ENCODE measurements around the gene SLC38A6.

The SLC38A6 gene

DNA sequence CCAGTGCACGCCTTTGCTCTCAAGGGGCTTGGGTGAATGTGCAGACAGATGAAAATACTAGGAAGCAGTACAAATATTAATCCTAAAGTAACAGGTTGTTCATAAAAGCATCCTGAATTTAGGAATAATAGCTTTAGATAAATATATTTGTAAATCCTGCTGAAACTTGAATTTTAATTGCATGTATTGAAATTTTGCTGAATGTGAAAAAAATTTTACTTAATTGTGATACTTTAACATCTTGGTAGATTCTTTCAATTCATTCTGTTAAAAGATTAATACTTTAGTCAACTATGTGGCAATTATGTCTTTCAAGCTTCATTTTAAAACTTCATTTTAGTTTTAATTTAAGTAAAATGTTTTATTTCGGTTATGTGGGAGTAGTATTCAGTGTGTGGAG lies 5.5 kb downstream of the SLC38A6 start:
- Mint-ChIP-seq H3K27ac (ENCODE audit: low read depth) (no peak overlapping the region), H3K27me3 (no peaks in the 10 kb centered on the region), H3K9me3 (no peaks in the 10 kb centered on the region), H3K36me3 (ENCODE audit: insufficient read depth) (peaks cover 7% of the 10 kb centered on the region), H3K4me3 (no peak overlapping the region), H3K4me1 (no peaks in the 10 kb centered on the region)
- no peak for ATAC-seq (replicated peaks; ENCODE audit: extremely low read depth, poor library complexity, severe bottlenecking)
- DNase-seq (ENCODE audit: low spot score in 2 of 2) = no peak

DNA sequence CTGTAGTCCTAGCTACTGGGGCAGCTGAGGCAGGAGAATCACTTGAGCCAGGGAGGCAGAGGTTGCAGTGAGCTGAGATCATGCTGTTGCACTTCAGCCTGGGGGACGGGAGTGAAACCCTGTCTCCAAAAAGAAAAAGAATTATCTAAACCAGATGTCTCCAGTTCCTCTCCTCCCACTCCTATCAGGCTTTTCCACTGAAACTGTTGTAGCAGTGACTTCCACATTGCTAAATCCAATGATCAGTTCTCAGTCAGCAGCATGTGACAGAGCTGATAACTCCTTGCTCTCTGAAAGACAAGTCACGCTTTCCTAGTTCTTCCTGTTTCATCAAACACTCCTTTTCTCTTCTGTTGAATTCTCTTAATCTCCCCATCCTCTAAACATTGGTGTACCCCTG lies 8.6 kb downstream of the SLC38A6 start:
- Mint-ChIP-seq H3K9me3 (no peaks in the 10 kb centered on the region), H3K27me3 (no peaks in the 10 kb centered on the region), H3K4me1 (no peaks in the 10 kb centered on the region), H3K27ac (ENCODE audit: low read depth) (no peak overlapping the region), H3K36me3 (ENCODE audit: insufficient read depth) (peaks cover 8% of the 10 kb centered on the region), H3K4me3 (no peak overlapping the region)
- ATAC-seq (replicated peaks; ENCODE audit: extremely low read depth, poor library complexity, severe bottlenecking) (no peak), DNase-seq (ENCODE audit: low spot score in 2 of 2) (no peak)

DNA sequence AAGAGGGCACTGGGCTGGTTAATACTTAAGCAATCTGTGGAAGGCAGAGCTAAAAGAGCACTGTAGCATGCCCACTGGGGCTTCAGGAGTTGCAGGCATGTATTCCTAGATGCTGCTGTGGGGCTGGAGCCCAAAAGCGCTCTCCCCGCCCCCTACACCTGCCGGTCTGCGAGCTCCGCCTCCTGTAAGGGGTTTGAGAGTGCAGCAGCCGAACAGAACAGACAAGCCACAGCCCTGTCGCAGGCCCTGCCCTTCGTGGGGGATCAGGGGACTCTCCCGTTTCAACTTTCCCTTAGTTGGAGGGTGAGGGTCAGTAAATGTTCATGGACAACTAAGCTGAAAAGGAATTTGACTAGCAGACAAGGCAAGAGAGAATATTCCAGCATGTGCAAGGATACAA lies 17.6 kb downstream of the SLC38A6 start:
- no peak for ATAC-seq (replicated peaks; ENCODE audit: extremely low read depth, poor library complexity, severe bottlenecking)
- no peak for DNase-seq (ENCODE audit: low spot score in 2 of 2)
- H3K27ac Mint-ChIP-seq (ENCODE audit: low read depth) = no peak overlapping the region
- no peak overlapping the region for H3K4me3 Mint-ChIP-seq
- H3K27me3 Mint-ChIP-seq = no peaks in the 10 kb centered on the region
- H3K9me3 Mint-ChIP-seq = no peaks in the 10 kb centered on the region
- H3K36me3 Mint-ChIP-seq (ENCODE audit: insufficient read depth) = peaks cover 2% of the 10 kb centered on the region
- no peaks in the 10 kb centered on the region for H3K4me1 Mint-ChIP-seq

DNA sequence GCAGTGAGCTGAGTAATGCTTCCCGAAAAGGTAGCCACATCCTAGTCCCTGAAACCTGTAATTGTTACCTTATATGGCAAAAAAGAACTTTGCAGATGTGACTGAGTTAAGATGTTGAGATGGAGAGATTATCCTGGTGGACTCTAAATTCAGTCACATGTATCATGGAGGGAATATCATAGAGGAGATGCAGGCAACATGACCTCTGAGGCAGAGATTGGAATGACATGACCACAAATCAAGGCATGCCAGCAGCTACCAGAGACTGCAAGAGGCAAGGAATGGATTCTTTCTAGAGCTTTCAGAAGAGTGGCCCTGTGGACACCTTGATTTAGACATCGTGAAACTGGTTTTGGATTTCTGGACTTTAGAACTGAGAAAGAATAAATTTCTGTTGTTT lies 18.5 kb downstream of the SLC38A6 start:
- no peaks in the 10 kb centered on the region for H3K9me3 Mint-ChIP-seq
- H3K4me3 Mint-ChIP-seq = no peak overlapping the region
- H3K27me3 Mint-ChIP-seq = no peaks in the 10 kb centered on the region
- peaks cover 2% of the 10 kb centered on the region for H3K36me3 Mint-ChIP-seq (ENCODE audit: insufficient read depth)
- H3K27ac Mint-ChIP-seq (ENCODE audit: low read depth) = no peak overlapping the region
- no peaks in the 10 kb centered on the region for H3K4me1 Mint-ChIP-seq
- ATAC-seq (replicated peaks; ENCODE audit: extremely low read depth, poor library complexity, severe bottlenecking) (no peak), DNase-seq (ENCODE audit: low spot score in 2 of 2) (no peak)

DNA sequence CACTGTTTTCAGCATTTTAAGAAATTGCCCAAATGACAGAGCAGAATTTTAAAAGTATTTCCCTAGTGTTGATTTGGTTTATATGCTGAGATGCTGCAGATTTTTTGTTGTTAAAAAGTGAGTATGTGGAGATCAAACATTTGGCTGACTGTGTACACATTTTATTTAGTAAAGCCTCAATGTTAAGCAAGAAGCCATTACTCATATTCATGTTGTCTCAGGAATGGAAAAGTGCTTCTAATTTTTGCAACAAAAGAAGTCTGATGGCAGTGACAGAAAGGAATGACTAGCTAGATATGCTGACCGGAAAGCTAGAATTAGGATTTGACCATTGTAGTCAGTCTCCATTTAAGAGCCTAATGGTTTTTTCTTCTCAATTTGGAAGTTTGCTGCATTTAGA lies 22.5 kb downstream of the SLC38A6 start:
- DNase-seq (ENCODE audit: low spot score in 2 of 2) (no peak), ATAC-seq (replicated peaks; ENCODE audit: extremely low read depth, poor library complexity, severe bottlenecking) (no peak)

DNA sequence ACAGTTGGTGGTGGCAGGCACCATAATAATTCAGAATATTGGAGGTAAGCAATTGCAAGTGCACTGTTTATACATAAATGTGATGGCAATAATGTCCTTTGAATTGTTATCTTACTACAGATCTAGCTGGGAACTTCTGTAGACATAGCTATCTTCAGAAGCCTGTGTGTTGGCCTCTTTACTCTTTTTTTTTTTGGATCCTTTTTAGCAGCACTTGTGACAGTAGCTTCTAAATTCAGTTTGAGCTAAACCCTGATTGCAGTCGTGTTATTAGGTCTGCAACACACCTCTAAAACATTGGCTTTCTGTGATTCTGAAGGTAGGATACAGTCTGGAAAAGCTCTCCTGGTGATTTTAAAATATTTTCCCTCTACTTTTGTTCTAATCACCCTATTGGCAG lies 38.5 kb downstream of the SLC38A6 start:
- ATAC-seq (replicated peaks; ENCODE audit: extremely low read depth, poor library complexity, severe bottlenecking) = no peak
- Mint-ChIP-seq H3K36me3 (ENCODE audit: insufficient read depth) (no peaks in the 10 kb centered on the region), H3K9me3 (no peaks in the 10 kb centered on the region), H3K4me1 (no peaks in the 10 kb centered on the region), H3K27me3 (no peaks in the 10 kb centered on the region), H3K4me3 (no peak overlapping the region), H3K27ac (ENCODE audit: low read depth) (no peak overlapping the region)
- no peak for DNase-seq (ENCODE audit: low spot score in 2 of 2)

More for the DNA sequence above, 22.5 kb downstream of the SLC38A6 start:
- Mint-ChIP-seq H3K36me3 (ENCODE audit: insufficient read depth) (peaks cover 2% of the 10 kb centered on the region), H3K4me3 (no peak overlapping the region), H3K27ac (ENCODE audit: low read depth) (no peak overlapping the region), H3K9me3 (no peaks in the 10 kb centered on the region), H3K27me3 (no peaks in the 10 kb centered on the region), H3K4me1 (no peaks in the 10 kb centered on the region)

DNA sequence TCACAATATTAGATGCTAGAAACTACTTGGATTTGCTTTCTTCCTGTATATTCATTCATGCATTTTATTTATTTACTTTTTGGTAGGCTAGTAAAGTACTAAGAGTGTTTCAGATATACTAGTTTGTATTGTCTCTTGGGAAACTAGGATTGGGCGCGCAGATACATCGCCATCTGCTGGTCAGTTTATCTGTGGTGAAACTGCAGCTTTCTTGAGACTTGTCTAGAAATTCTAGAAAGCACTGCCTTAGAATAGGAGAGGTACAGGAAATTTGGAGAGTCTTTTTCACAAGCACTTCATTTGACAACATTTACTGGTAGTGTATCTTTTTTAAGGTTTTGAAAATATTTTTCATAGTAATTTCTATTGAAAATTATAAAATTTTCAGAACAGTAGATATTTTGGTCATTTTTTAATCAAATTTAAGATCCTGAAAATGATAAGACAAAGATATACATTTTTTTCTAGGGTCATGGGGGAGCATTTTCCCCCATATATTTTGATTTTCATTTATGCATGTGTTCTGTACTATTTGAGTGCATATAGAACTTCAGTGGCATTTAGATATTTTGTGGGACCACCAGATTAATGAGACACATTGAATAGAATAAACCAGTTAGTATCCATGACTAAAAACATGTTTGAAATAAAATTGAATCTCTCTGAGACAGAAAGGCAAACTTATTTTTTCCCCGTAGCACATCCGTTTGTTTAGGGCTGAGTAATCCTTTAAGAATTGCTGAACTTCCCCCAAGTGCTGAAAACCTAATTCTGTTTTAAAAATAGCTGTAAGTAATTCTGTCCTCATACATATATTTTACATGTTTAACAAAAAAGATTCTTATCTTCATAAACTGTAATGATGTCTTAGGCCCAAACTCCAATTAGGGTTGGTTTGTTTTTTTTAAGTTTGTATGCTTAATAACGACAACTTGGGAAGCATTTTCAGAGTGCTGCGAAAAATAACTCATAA lies 44.5 kb downstream of the SLC38A6 start:
- ATAC-seq (replicated peaks; ENCODE audit: extremely low read depth, poor library complexity, severe bottlenecking) (no peak), DNase-seq (ENCODE audit: low spot score in 2 of 2) (peak; percentile 21 to 22)
- no peaks in the 10 kb centered on the region for H3K36me3 Mint-ChIP-seq (ENCODE audit: insufficient read depth)
- no peaks in the 10 kb centered on the region for H3K4me1 Mint-ChIP-seq
- H3K27ac Mint-ChIP-seq (ENCODE audit: low read depth) = no peak overlapping the region
- no peaks in the 10 kb centered on the region for H3K9me3 Mint-ChIP-seq
- H3K4me3 Mint-ChIP-seq = no peak overlapping the region
- no peaks in the 10 kb centered on the region for H3K27me3 Mint-ChIP-seq

DNA sequence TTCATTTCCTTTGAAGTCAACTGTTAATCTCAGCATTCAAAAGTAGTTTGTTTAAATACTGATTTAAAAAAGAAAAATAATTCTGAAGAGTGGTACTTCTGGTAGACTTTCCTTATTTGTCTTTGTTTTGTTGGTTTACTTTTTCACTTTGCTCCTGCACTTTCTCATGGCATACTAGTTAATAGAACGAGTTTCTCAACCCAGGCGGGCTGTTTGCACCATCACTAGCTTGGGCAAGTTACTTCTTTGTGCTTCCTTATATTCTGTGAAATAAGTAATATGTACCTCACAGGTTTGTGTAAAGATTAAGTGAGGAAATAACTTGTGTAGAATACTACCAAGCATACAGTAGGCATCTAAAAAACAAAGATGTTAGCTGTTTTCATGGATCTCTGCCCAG lies 45.5 kb downstream of the SLC38A6 start:
- Mint-ChIP-seq H3K9me3 (no peaks in the 10 kb centered on the region), H3K36me3 (ENCODE audit: insufficient read depth) (no peaks in the 10 kb centered on the region)

DNA sequence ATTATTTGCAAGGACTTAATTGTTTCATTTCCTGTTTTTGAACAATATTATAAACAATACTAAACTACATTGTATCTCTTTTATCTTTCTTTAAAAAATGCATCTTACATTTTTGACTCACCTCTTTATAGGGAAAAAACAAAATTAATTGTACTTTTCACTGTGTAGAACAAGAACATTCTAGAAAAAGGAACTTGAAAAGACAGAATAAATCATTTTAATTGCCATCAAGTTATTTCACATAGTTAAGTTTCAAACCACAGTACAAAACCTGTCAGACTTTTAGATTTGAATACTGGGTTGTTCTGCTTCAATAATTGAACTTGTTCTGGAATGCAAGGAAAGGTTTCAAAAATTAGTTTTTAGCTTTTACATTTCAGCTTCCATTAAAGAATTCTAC lies 50.0 kb downstream of the SLC38A6 start:
- Mint-ChIP-seq H3K27me3 (no peaks in the 10 kb centered on the region), H3K4me1 (no peaks in the 10 kb centered on the region), H3K27ac (ENCODE audit: low read depth) (no peak overlapping the region), H3K36me3 (ENCODE audit: insufficient read depth) (no peaks in the 10 kb centered on the region), H3K4me3 (no peak overlapping the region), H3K9me3 (no peaks in the 10 kb centered on the region)
- ATAC-seq (replicated peaks; ENCODE audit: extremely low read depth, poor library complexity, severe bottlenecking) (no peak), DNase-seq (ENCODE audit: low spot score in 2 of 2) (no peak)

More for the DNA sequence above, 45.5 kb downstream of the SLC38A6 start:
- DNase-seq (ENCODE audit: low spot score in 2 of 2) (no peak), ATAC-seq (replicated peaks; ENCODE audit: extremely low read depth, poor library complexity, severe bottlenecking) (no peak)
- H3K4me3 Mint-ChIP-seq = no peak overlapping the region
- no peak overlapping the region for H3K27ac Mint-ChIP-seq (ENCODE audit: low read depth)
- H3K4me1 Mint-ChIP-seq = no peaks in the 10 kb centered on the region
- no peaks in the 10 kb centered on the region for H3K27me3 Mint-ChIP-seq

DNA sequence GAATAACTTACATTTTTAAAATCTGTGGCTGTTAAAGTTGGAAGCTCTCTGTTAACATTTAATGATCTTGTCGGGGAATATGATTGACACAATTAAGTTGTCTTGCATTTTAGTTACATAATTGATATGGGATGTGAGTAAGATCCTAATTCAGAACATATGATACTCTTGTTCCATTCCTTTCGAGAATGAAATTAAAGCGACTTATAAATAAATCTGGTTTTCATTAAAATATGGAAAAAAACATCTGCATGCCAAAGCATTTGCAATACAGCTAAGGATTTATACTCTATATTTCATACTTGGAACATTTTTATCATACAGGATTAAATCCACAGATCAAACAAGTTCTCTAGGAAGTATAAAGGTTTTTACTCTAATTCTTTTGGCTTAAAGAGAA lies 52.0 kb downstream of the SLC38A6 start:
- Mint-ChIP-seq H3K4me3 (no peak overlapping the region), H3K4me1 (no peaks in the 10 kb centered on the region), H3K36me3 (ENCODE audit: insufficient read depth) (no peaks in the 10 kb centered on the region), H3K9me3 (no peaks in the 10 kb centered on the region), H3K27ac (ENCODE audit: low read depth) (no peak overlapping the region), H3K27me3 (no peaks in the 10 kb centered on the region)
- no peak for ATAC-seq (replicated peaks; ENCODE audit: extremely low read depth, poor library complexity, severe bottlenecking)
- no peak for DNase-seq (ENCODE audit: low spot score in 2 of 2)

DNA sequence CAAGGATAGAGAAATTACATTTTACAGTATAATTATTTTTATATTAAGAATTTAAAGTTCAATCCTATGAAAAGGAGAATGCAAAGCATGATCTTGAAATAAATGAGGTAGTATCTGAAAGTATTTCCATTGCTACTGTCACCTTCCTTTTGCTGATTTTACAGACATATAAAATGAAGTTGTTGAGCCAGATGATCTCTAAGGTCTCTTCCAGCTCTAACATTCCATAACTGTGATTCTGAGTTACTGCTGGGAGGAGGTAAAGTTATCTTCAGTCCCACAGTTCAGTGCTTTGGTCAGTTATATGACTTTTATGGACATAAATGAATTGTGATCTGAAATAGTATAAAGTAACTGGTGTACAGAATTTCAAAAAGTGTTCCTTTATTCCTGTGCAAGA lies 52.8 kb downstream of the SLC38A6 start:
- no peak overlapping the region for H3K27ac Mint-ChIP-seq (ENCODE audit: low read depth)
- no peaks in the 10 kb centered on the region for H3K4me1 Mint-ChIP-seq
- ATAC-seq (replicated peaks; ENCODE audit: extremely low read depth, poor library complexity, severe bottlenecking) = no peak
- no peaks in the 10 kb centered on the region for H3K9me3 Mint-ChIP-seq
- H3K36me3 Mint-ChIP-seq (ENCODE audit: insufficient read depth) = no peaks in the 10 kb centered on the region
- no peaks in the 10 kb centered on the region for H3K27me3 Mint-ChIP-seq
- no peak overlapping the region for H3K4me3 Mint-ChIP-seq
- no peak for DNase-seq (ENCODE audit: low spot score in 2 of 2)

DNA sequence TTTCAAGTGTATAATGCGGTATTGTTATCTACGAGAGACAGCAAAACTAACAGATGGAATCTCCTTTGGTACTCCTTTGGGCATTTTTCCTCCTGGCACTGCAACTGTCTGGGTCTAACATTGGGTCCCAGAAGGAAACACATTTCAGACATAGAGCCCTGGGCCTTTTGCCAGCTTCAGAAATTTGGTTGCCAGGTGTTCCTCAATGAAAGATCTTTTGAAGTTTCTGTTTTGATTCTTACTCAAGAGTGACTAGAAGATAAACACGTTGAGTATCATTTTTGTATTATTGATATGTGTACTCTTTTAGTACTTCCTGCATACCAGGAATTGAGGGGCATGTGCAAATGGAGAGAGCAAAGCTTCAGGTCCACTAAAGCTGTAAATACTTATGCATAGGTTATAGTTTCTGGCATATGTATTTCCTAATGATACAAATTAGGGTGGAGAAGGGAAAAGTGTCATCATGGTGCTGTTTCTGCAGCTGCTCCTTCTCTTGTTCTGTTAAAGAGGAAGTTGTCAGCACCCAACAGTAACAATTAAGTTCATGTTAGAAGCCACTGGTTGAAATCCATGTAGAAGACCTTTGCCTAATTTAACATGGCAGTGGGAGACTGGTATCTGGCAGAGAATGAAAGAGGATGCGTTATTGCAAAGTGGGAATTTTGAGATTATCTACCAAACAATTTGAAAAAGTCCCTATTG lies 53.5 kb downstream of the SLC38A6 start:
- Mint-ChIP-seq H3K27ac (ENCODE audit: low read depth) (no peak overlapping the region), H3K27me3 (no peaks in the 10 kb centered on the region), H3K9me3 (no peaks in the 10 kb centered on the region), H3K4me1 (no peaks in the 10 kb centered on the region), H3K4me3 (no peak overlapping the region), H3K36me3 (ENCODE audit: insufficient read depth) (peaks cover 1% of the 10 kb centered on the region)
- DNase-seq (ENCODE audit: low spot score in 2 of 2) (no peak), ATAC-seq (replicated peaks; ENCODE audit: extremely low read depth, poor library complexity, severe bottlenecking) (no peak)

DNA sequence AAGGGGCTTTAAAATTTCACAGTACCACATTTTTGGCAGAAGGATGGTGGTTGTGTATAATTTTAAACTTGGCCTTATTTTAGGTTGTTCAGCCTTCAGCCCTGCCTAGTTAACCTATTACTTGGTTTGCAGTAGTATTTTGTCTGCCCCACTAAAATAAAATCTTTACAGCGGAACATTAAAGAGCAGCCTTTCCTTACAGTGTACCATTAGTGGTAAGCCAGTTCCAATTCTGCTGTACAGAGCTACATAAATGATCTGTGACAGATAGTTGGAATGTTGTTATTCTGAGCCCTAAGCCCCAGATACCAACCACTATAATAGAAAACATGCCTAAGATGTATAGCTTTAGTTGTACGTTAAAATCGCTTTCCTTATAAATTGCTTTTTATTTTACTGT lies 56.2 kb downstream of the SLC38A6 start:
- no peaks in the 10 kb centered on the region for H3K27me3 Mint-ChIP-seq
- DNase-seq (ENCODE audit: low spot score in 2 of 2) (no peak), ATAC-seq (replicated peaks; ENCODE audit: extremely low read depth, poor library complexity, severe bottlenecking) (no peak)
- H3K27ac Mint-ChIP-seq (ENCODE audit: low read depth) = no peak overlapping the region
- H3K9me3 Mint-ChIP-seq = no peaks in the 10 kb centered on the region
- H3K4me1 Mint-ChIP-seq = no peaks in the 10 kb centered on the region
- peaks cover 1% of the 10 kb centered on the region for H3K36me3 Mint-ChIP-seq (ENCODE audit: insufficient read depth)
- no peak overlapping the region for H3K4me3 Mint-ChIP-seq
